Urothelium cell line (cell line): ENCODE data around the gene CR1L.
A peak's percentile ranks its signal among the peaks of the same experiment; 100 is the strongest.
"Not testable (repeated sequence)": the region's sequence is repeated elsewhere in the genome, so short reads cannot be mapped to it uniquely, and the experiment has no call there.

ENCODE experiments used
- DNase-seq: peaks from one replicate; pipeline ENCODE4 v3.0.0; 2011; ENCODE audit warnings: low spot score, mixed read lengths
- FAIRE-seq: peaks from 2 replicates; lab custom pipeline; 2011; peaks lifted over from hg19 to GRCh38; lab: Jason Lieb, UNC

The CR1L gene

GRCh38 chr1:207644852-207645634, at the start of gene CR1L:
TSS of gene CR1L (plus strand) at chr1:207645133. CDS start at chr1:207645234, 101 bp downstream.
- DNase-seq (no peak), FAIRE-seq (no peak)

- FAIRE-seq (no peak), DNase-seq (peak; percentile 9)
Measured at GRCh38 chr1:207603777-207604176, 41.2 kb upstream of the CR1L start.

- DNase-seq (no peak), FAIRE-seq (no peak)
Measured at GRCh38 chr1:207605444-207606361, 39.2 kb upstream of the CR1L start.

GRCh38 chr1:207606362-207606755, 38.6 kb upstream of the CR1L start:
- DNase-seq (no peak), FAIRE-seq (no peak)

GRCh38 chr1:207612762-207613161, 32.2 kb upstream of the CR1L start:
- no peak for FAIRE-seq
- no peak for DNase-seq

GRCh38 chr1:207619871-207620542, 24.9 kb upstream of the CR1L start:
- peak; percentile 53 for DNase-seq
- no peak for FAIRE-seq

- no peak for FAIRE-seq
Measured at GRCh38 chr1:207620543-207620893, 24.4 kb upstream of the CR1L start.

GRCh38 chr1:207625504-207626071, 19.3 kb upstream of the CR1L start:
- FAIRE-seq, DNase-seq: not testable (repeated sequence)

More at GRCh38 chr1:207620543-207620893, 24.4 kb upstream of the CR1L start:
- DNase-seq = no peak

GRCh38 chr1:207626972-207627337, 18.0 kb upstream of the CR1L start:
- no peak for FAIRE-seq
- no peak for DNase-seq

- no peak for FAIRE-seq
- no peak for DNase-seq
Measured at GRCh38 chr1:207627496-207627895, 17.4 kb upstream of the CR1L start.

GRCh38 chr1:207628776-207629175, 16.2 kb upstream of the CR1L start:
- DNase-seq (no peak), FAIRE-seq (no peak)

- FAIRE-seq (no peak), DNase-seq (no peak)
Measured at GRCh38 chr1:207631137-207631536, 13.8 kb upstream of the CR1L start.

- FAIRE-seq (no peak), DNase-seq (no peak)
Measured at GRCh38 chr1:207633226-207633625, 11.7 kb upstream of the CR1L start.

GRCh38 chr1:207633699-207634289, 11.1 kb upstream of the CR1L start:
- not testable (repeated sequence) for DNase-seq, FAIRE-seq

- FAIRE-seq, DNase-seq: not testable (repeated sequence)
Measured at GRCh38 chr1:207634293-207634692, 10.6 kb upstream of the CR1L start.

GRCh38 chr1:207635569-207636186, 9.3 kb upstream of the CR1L start:
- not testable (repeated sequence) for DNase-seq, FAIRE-seq

- not testable (repeated sequence) for DNase-seq, FAIRE-seq
Measured at GRCh38 chr1:207638487-207639145, 6.3 kb upstream of the CR1L start.

GRCh38 chr1:207639362-207639761, 5.6 kb upstream of the CR1L start:
- DNase-seq = not testable (repeated sequence)
- FAIRE-seq = peak; percentile 20

GRCh38 chr1:207644166-207644851, 624 bp upstream of the CR1L start:
- DNase-seq (no peak), FAIRE-seq (no peak)
